B cell (primary cell): ENCODE measurements around the gene POLD1. TPM values are rescaled to one million over a fixed set of nuclear protein-coding genes. Genes with fewer than 3 reads are reported as not detected.

Source experiments
- ATAC-seq: fragments of 200-7000 bp; cut with Tn5 transposase; one replicate; pipeline ENCODE4 v1.10.0; 2021; ENCODE audit warnings: low read depth, mild to moderate bottlenecking, moderate number of reproducible peaks, moderate library complexity
- CTCF ChIA-PET: fragments of 350-600 bp; sonication (Branson Sonifier 250); formaldehyde crosslinking; loops from one replicate; lab custom pipeline; 2021; ENCODE audit warnings: antibody characterized with exemption, inconsistent platforms; lab: Charles Lee
- POLR2A ChIA-PET: fragments of 350-600 bp; sonication (Branson Sonifier 250); formaldehyde crosslinking; loops from one replicate; lab custom pipeline; 2021; ENCODE audit warnings: antibody characterized with exemption; lab: Charles Lee
- DNase-seq: peaks from one replicate; pipeline ENCODE4 v3.0.0; 2013
- H2AFZ ChIP-seq: 2 replicates; pipeline ENCODE4 v1.6.1; 2012; ENCODE audit warnings: mild to moderate bottlenecking, low read depth, low read length; ENCODE audit not compliant: insufficient read depth, poor library complexity, severe bottlenecking
- H3K27ac ChIP-seq, 2 donors: 1 replicate in 1 of 2; 2 replicates in 1 of 2; pipeline ENCODE4 v1.5.1; 2012 to 2013; ENCODE audit warnings: low read length in 2 of 2, mild to moderate bottlenecking in 2 of 2, moderate library complexity in 1 of 2
- H3K27me3 ChIP-seq, 4 experiments: fragments of 200-600 bp in 1 of 4; sonication (generic) in 1 of 4; replicated peaks in 1 of 4; 1 replicate in 2 of 4; 2 replicates in 2 of 4; pipeline versions ENCODE4 v1.6.1 to v1.7.0; 2013 to 2016; ENCODE audit warnings: low read length in 3 of 4, mild to moderate bottlenecking in 2 of 4, mixed read lengths in 1 of 4, moderate library complexity in 1 of 4; ENCODE audit not compliant: insufficient read depth in 4 of 4, control insufficient read depth in 3 of 4; ENCODE audit errors: control extremely low read depth in 1 of 4
- H3K36me3 ChIP-seq, 2 experiments: replicated peaks in 1 of 2; 1 replicate in 1 of 2; 2 replicates in 1 of 2; pipeline versions ENCODE4 v1.6.1 to v1.7.1; 2013; ENCODE audit warnings: low read length in 1 of 2; ENCODE audit not compliant: insufficient read depth in 2 of 2, control insufficient read depth in 1 of 2; ENCODE audit errors: control extremely low read depth in 1 of 2, extremely low read depth in 1 of 2
- H3K4me1 ChIP-seq, 2 donors: fragments of 200-600 bp in 1 of 2; sonication (generic) in 1 of 2; 1 replicate in 1 of 2; 2 replicates in 1 of 2; pipeline versions ENCODE4 v1.5.1 to v1.6.1; 2013 to 2017; ENCODE audit warnings: low read length in 2 of 2; ENCODE audit not compliant: control insufficient read depth in 2 of 2, insufficient read depth in 2 of 2
- H3K4me2 ChIP-seq: replicated peaks from 2 replicates; pipeline ENCODE3; 2012; ENCODE audit warnings: mild to moderate bottlenecking, low read depth, low read length; ENCODE audit not compliant: poor library complexity, severe bottlenecking
- H3K4me3 ChIP-seq, 5 experiments: fragments of 200-600 bp in 1 of 5; sonication (generic) in 1 of 5; 1 replicate in 3 of 5; 2 replicates in 2 of 5; pipeline versions ENCODE4 v1.5.1 to v1.7.0; 2011 to 2016; ENCODE audit warnings: low read length in 4 of 5, mild to moderate bottlenecking in 4 of 5, low read depth in 2 of 5, control low read depth in 1 of 5, moderate library complexity in 1 of 5; ENCODE audit not compliant: insufficient read depth in 1 of 5; ENCODE audit errors: control extremely low read depth in 1 of 5, extremely low read depth in 1 of 5
- H3K79me2 ChIP-seq: fragments of 200-600 bp; sonication (generic); one replicate; pipeline ENCODE4 v1.6.0; 2016; ENCODE audit warnings: low read length; ENCODE audit not compliant: control insufficient read depth, insufficient read depth
- H3K9ac ChIP-seq: fragments of 200-600 bp; sonication (generic); 2 replicates; pipeline ENCODE4 v1.6.1; 2017; ENCODE audit warnings: mild to moderate bottlenecking, low read length, moderate library complexity
- H3K9me3 ChIP-seq, 3 donors: one replicate each; pipeline versions ENCODE4 v1.6.1 to v1.7.1; 2013; ENCODE audit warnings: low read length in 2 of 3; ENCODE audit not compliant: control insufficient read depth in 2 of 3, insufficient read depth in 1 of 3; ENCODE audit errors: control extremely low read depth in 1 of 3
- H4K20me1 ChIP-seq: 2 replicates; pipeline ENCODE4 v1.6.0; 2012; ENCODE audit warnings: mild to moderate bottlenecking, low read length; ENCODE audit not compliant: insufficient read depth, control insufficient read depth, poor library complexity, severe bottlenecking
- H3K27ac Mint-ChIP-seq: one replicate; pipeline ENCODE4 v1.8.0; 2021; ENCODE audit warnings: mixed read lengths
- H3K27me3 Mint-ChIP-seq: one replicate; pipeline ENCODE4 v1.8.0; 2021; ENCODE audit warnings: mixed read lengths
- H3K4me1 Mint-ChIP-seq: one replicate; pipeline ENCODE4 v1.8.0; 2021; ENCODE audit warnings: mixed read lengths
- H3K4me3 Mint-ChIP-seq: one replicate; pipeline ENCODE4 v1.8.0; 2021; ENCODE audit warnings: mixed read lengths
- H3K9me3 Mint-ChIP-seq: one replicate; pipeline ENCODE4 v1.8.0; 2022; ENCODE audit warnings: mixed read lengths; ENCODE audit not compliant: insufficient read depth
- CTCF ChIP-seq: fragments of 200-600 bp; IDR thresholded peaks from one replicate; pipeline ENCODE4 v1.8.0; 2022; ENCODE audit warnings: antibody characterized with exemption, mild to moderate bottlenecking
- EZH2 ChIP-seq: IDR thresholded peaks from 2 replicates; pipeline ENCODE4 v1.6.1; 2012; ENCODE audit warnings: borderline replicate concordance, low read depth, mild to moderate bottlenecking, moderate library complexity, low read length; ENCODE audit not compliant: insufficient read depth, poor library complexity, severe bottlenecking
- WGBS: methylation state at CpG from one replicate; pipeline ENCODE4 v1.1.5; 2013; ENCODE audit warnings: missing lambda C conversion rate; ENCODE audit not compliant: insufficient coverage; 5-methylcytosine and 5-hydroxymethylcytosine counted together
- intact Hi-C: fragments of 100-400 bp; cut with micrococcal nuclease; formaldehyde crosslinking; loops from one replicate; pipeline ENCODE4 v1.10.0; 2022
- polyA plus RNA-seq: library from polyadenylated mRNA; depleted of rRNA; stranded (reverse); fragments of >200 nt; gene quantifications from 2 replicates; pipeline ENCODE4 v1.2.3, GENCODE V29; 2012
- total RNA-seq, 2 donors: library from RNA; stranded (reverse); fragments of 120-200 nt in 1 of 2; gene quantifications; 1 replicate in 1 of 2; 2 replicates in 1 of 2; pipeline versions ENCODE4 v1.2.3 to v1.2.4, GENCODE V29; 2013 to 2022

The POLD1 gene
- total and polyA plus RNA-seq, 2 donors (not counting 1 experiment from before 2014, with no cell fraction given), result 43.6 to 65.2 TPM

GRCh38 chr19:50387176-50387867 is 3.2 kb downstream of the POLD1 start:
- no peak for TF ChIP-seq CTCF
- no peak for TF ChIP-seq EZH2
- no peak overlapping the region for H3K27ac ChIP-seq
- H3K4me3 ChIP-seq, result no peak overlapping the region
- WGBS, result 90% methylated on average over 18 of the region's 21 CpGs
- H3K9me3 Mint-ChIP-seq, result no peaks in the 10 kb centered on the region
- intact Hi-C loops, result no loop called here
- H3K9ac ChIP-seq, result no peak overlapping the region
- no peak overlapping the region for H3K4me2 ChIP-seq
- H3K27ac Mint-ChIP-seq, result peak overlapping the region; percentile 39
- no peaks in the 10 kb centered on the region for H4K20me1 ChIP-seq
- POLR2A ChIA-PET, result no interaction called here
- H3K4me1 ChIP-seq, result peaks cover 12 to 18% of the 10 kb centered on the region in 2 donors
- no peaks in the 10 kb centered on the region for H3K27me3 Mint-ChIP-seq
- ATAC-seq (no peak), DNase-seq (no peak)
- H3K36me3 ChIP-seq, result peaks cover 0 to 12% of the 10 kb centered on the region in 2 experiments
- peaks cover 47% of the 10 kb centered on the region for H3K79me2 ChIP-seq
- CTCF ChIA-PET, result interaction anchor here (1.0 to 3.9 kb wide), 3 partner anchors 19 to 73 kb away, joined by 4 to 22 read pairs (median 7); no protein-coding TSS in a partner anchor
- peaks cover 26% of the 10 kb centered on the region for H3K4me1 Mint-ChIP-seq
- H3K27me3 ChIP-seq, result no peaks in the 10 kb centered on the region
- H3K9me3 ChIP-seq, result no peaks in the 10 kb centered on the region
- no peak overlapping the region for H2AFZ ChIP-seq
- H3K4me3 Mint-ChIP-seq, result peak overlapping the region; percentile 47

GRCh38 chr19:50387868-50388245 is 3.7 kb downstream of the POLD1 start:
- peak overlapping the region; percentile 39 for H3K27ac Mint-ChIP-seq
- H3K9ac ChIP-seq, result no peak overlapping the region
- peaks cover 52% of the 10 kb centered on the region for H3K79me2 ChIP-seq

More at GRCh38 chr19:50387868-50388245, 3.7 kb downstream of the POLD1 start:
- POLR2A ChIA-PET, result no interaction called here
- intact Hi-C loops, result no loop called here
- WGBS, result 95% methylated on average over 8 of the region's 8 CpGs
- peaks cover 12 to 18% of the 10 kb centered on the region in 2 donors for H3K4me1 ChIP-seq
- no peaks in the 10 kb centered on the region for H3K9me3 ChIP-seq
- Mint-ChIP-seq H3K27me3 (no peaks in the 10 kb centered on the region), H3K4me1 (peaks cover 26% of the 10 kb centered on the region), H3K4me3 (peak overlapping the region; percentile 47), H3K9me3 (no peaks in the 10 kb centered on the region)
- no peaks in the 10 kb centered on the region for H4K20me1 ChIP-seq
- no peak overlapping the region for H3K4me3 ChIP-seq
- no peak overlapping the region for H3K27ac ChIP-seq
- peaks cover 0 to 8% of the 10 kb centered on the region in 2 experiments for H3K36me3 ChIP-seq
- H2AFZ ChIP-seq, result no peak overlapping the region
- H3K27me3 ChIP-seq, result no peaks in the 10 kb centered on the region
- H3K4me2 ChIP-seq, result no peak overlapping the region
- ATAC-seq (no peak), DNase-seq (no peak)
- TF ChIP-seq CTCF (no peak), EZH2 (no peak)
- CTCF ChIA-PET, result no interaction called here
